ENCODE results near the gene CLK2. TPM values are rescaled to one million over a fixed set of nuclear protein-coding genes. Genes with fewer than 3 reads are reported as not detected.
"Not testable (repeated sequence)": the region's sequence is repeated elsewhere in the genome, so short reads cannot be mapped to it uniquely, and the experiment has no call there.

CLK2 gene
- total RNA-seq, 2 donors from 2014 or later, result 69.8 to 82.3 TPM

DNA sequence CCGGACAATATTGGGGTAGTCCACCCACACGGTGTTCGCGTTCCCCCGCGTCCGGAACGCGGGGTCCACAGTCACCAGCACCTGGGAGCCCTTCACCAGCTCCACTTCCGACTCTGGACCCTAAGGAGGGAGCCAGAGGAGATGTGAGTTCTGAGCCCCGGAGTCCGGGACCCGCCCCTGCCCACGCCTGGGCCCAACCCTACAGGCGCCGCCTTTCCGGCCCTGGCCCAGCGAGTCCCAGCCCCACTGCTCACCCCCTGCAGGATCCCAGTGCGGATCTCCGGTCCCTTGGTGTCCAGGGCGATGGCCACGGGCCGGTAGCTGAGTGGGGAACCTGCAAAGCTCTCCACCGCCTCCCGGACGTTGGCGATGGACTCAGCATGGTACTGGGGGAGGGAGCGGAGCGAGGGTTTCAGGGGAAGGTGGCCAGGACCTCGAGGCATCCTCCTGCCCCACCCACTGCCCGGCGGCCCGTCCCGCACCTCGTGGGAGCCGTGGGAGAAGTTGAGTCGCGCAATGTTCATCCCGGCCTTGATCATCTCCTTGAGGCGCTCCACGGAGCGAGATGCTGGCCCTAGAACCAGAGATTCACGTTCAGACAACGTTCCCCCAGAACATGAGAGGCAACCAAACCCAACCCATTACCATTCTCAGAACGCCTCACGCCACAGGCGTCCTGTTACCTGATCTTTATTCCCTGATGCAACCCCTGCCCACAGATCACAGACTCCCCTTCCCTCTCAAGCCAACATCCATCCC, 22.1 kb upstream of the CLK2 start:
- Histone ChIP-seq H3K9me3 (ENCODE audit: control insufficient read depth, low read length) (no peaks in the 10 kb centered on the region), H3K4me3 (ENCODE audit: low read length) (peak overlapping the region; percentile 77), H3K4me1 (ENCODE audit: control insufficient read depth, insufficient read depth, low read length) (no peaks in the 10 kb centered on the region), H3K9ac (ENCODE audit: extremely low read depth, low read length, poor library complexity, severe bottlenecking) (no peak overlapping the region), H3K27ac (ENCODE audit: low read depth, low read length) (no peak overlapping the region), H3K27me3 (ENCODE audit: control insufficient read depth, insufficient read depth, low read length, poor library complexity, severe bottlenecking) (peaks cover 43% of the 10 kb centered on the region), H3K36me3 (ENCODE audit: control insufficient read depth, insufficient read depth, low read length) (no peaks in the 10 kb centered on the region)
- whole genome bisulfite sequencing, 2 experiments (ENCODE audit: insufficient coverage in 1 of 2, insufficient read length in 1 of 2), result 15 to 29% methylated on average over 11 to 47 of the region's 47 CpGs
- Mint-ChIP-seq H3K27ac (no peak overlapping the region), H3K4me3 (peak overlapping the region; percentile 49), H3K36me3 (ENCODE audit: low read depth) (no peaks in the 10 kb centered on the region), H3K27me3 (ENCODE audit: insufficient read depth) (peaks cover 50% of the 10 kb centered on the region), H3K9me3 (no peaks in the 10 kb centered on the region), H3K4me1 (peaks cover 8% of the 10 kb centered on the region)
- peak; percentile 75 for DNase-seq
- no peak for TF ChIP-seq CTCF (conservative IDR thresholded peaks at IDR 0.05)

DNA sequence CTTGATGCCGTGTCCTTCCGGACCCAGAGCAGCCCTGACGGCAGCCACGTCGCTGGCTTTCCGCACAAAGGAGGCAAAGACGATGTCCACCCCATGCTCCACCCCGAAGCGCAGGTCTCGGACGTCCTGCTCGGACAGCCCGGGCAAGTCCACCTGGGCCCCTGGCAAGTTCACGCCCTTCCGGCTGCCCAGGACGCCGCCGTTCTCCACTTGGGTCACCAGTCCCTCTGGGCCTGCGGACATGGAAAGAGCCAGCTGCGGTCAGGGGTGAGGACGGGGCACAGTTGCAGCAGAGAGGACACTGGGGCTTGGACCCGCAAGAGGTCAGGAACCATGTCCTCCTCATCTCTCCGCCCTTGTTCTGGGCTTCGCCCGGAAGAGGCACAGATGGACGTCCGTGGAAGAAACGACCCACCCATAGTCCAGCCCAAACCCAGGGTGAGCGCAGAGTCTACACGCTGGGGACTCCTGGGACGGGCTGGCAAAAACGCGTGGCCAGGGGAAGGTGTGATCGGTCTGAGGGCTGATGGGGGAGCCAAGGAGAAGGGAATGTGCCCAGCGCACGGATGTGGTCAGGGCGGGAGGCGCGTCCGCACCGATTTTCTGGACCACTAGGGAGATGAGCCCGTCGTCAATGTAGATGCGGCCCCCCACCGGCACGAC, 21.3 kb upstream of the CLK2 start:
- no peaks in the 10 kb centered on the region for H3K4me1 ChIP-seq (ENCODE audit: control insufficient read depth, insufficient read depth, low read length)
- Mint-ChIP-seq H3K36me3 (ENCODE audit: low read depth) (no peaks in the 10 kb centered on the region), H3K27ac (no peak overlapping the region), H3K9me3 (no peaks in the 10 kb centered on the region), H3K27me3 (ENCODE audit: insufficient read depth) (peaks cover 50% of the 10 kb centered on the region), H3K4me1 (peaks cover 8% of the 10 kb centered on the region), H3K4me3 (peak overlapping the region; percentile 49)
- WGBS, 2 experiments (ENCODE audit: insufficient coverage in 1 of 2, insufficient read length in 1 of 2), result 51 to 73% methylated on average over 28 to 46 of the region's 46 CpGs
- peaks cover 43% of the 10 kb centered on the region for H3K27me3 ChIP-seq (ENCODE audit: control insufficient read depth, insufficient read depth, low read length, poor library complexity, severe bottlenecking)
- H3K9ac ChIP-seq (ENCODE audit: extremely low read depth, low read length, poor library complexity, severe bottlenecking), result no peak overlapping the region
- H3K9me3 ChIP-seq (ENCODE audit: control insufficient read depth, low read length), result no peaks in the 10 kb centered on the region
- peak; percentile 59 for DNase-seq
- no peaks in the 10 kb centered on the region for H3K36me3 ChIP-seq (ENCODE audit: control insufficient read depth, insufficient read depth, low read length)
- TF ChIP-seq CTCF (conservative IDR thresholded peaks at IDR 0.05), result no peak
- peak overlapping the region; percentile 77 for H3K4me3 ChIP-seq (ENCODE audit: low read length)
- no peak overlapping the region for H3K27ac ChIP-seq (ENCODE audit: low read depth, low read length)

- Histone ChIP-seq H3K36me3 (ENCODE audit: control insufficient read depth, insufficient read depth, low read length) (no peaks in the 10 kb centered on the region), H3K4me3 (ENCODE audit: low read length) (no peak overlapping the region), H3K27me3 (ENCODE audit: control insufficient read depth, insufficient read depth, low read length, poor library complexity, severe bottlenecking) (peaks cover 43% of the 10 kb centered on the region), H3K9me3 (ENCODE audit: control insufficient read depth, low read length) (no peaks in the 10 kb centered on the region), H3K27ac (ENCODE audit: low read depth, low read length) (no peak overlapping the region), H3K4me1 (ENCODE audit: control insufficient read depth, insufficient read depth, low read length) (no peaks in the 10 kb centered on the region), H3K9ac (ENCODE audit: extremely low read depth, low read length, poor library complexity, severe bottlenecking) (no peak overlapping the region)
- Mint-ChIP-seq H3K27me3 (ENCODE audit: insufficient read depth) (peaks cover 50% of the 10 kb centered on the region), H3K4me1 (peaks cover 8% of the 10 kb centered on the region), H3K36me3 (ENCODE audit: low read depth) (no peaks in the 10 kb centered on the region), H3K4me3 (no peak overlapping the region), H3K9me3 (no peaks in the 10 kb centered on the region), H3K27ac (no peak overlapping the region)
- no peak for DNase-seq
- 90 to 93% methylated on average over 17 of the region's 17 CpGs for WGBS, 2 experiments (ENCODE audit: insufficient coverage in 1 of 2, insufficient read length in 1 of 2)
- no peak for TF ChIP-seq CTCF (conservative IDR thresholded peaks at IDR 0.05)
These were observed 19.9 kb upstream of the CLK2 start for GRCh38 chr1:155293086-155293749.

DNA sequence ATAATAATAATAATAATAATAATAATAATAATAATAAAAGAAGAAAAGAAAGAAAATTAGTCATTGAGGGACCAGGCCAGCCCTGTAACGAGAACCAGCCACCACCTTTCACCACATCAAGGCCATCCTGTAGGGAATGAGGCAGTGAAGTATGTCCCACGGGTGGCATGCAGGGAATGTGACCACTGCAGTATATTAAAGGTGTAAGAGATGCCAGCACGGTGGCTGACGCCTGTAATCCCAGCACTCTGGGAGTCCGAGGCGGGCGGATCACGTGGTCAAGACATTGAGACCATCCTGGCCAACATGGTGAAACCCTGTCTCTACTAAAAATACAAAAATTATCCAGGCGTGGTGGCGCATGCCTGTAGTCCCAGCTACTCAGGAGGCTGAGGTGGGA, 17.7 kb upstream of the CLK2 start:
- not testable (repeated sequence) for H3K36me3 Mint-ChIP-seq (ENCODE audit: low read depth); H3K27ac ChIP-seq (ENCODE audit: low read depth, low read length); H3K4me1 ChIP-seq (ENCODE audit: control insufficient read depth, insufficient read depth, low read length); H3K9me3 ChIP-seq (ENCODE audit: control insufficient read depth, low read length); H3K9me3 Mint-ChIP-seq; H3K36me3 ChIP-seq (ENCODE audit: control insufficient read depth, insufficient read depth, low read length); H3K27ac Mint-ChIP-seq; DNase-seq; H3K4me3 ChIP-seq (ENCODE audit: low read length); H3K9ac ChIP-seq (ENCODE audit: extremely low read depth, low read length, poor library complexity, severe bottlenecking); H3K4me1 Mint-ChIP-seq; H3K4me3 Mint-ChIP-seq
- H3K27me3 ChIP-seq (ENCODE audit: control insufficient read depth, insufficient read depth, low read length, poor library complexity, severe bottlenecking), result peaks cover 37% of the 10 kb centered on the region
- 85 to 89% methylated on average over 10 of the region's 10 CpGs for WGBS, 2 experiments (ENCODE audit: insufficient coverage in 1 of 2, insufficient read length in 1 of 2)
- H3K27me3 Mint-ChIP-seq (ENCODE audit: insufficient read depth), result peaks cover 37% of the 10 kb centered on the region
